Epithelial cell of esophagus (primary cell): ENCODE measurements around the gene NCF4.

ENCODE experiments used
- DNase-seq: peaks from one replicate; pipeline ENCODE4 v3.0.0; 2010; ENCODE audit warnings: low read depth
- H3K4me3 ChIP-seq: 2 replicates; pipeline ENCODE4 v1.5.1; 2011; ENCODE audit warnings: mild to moderate bottlenecking, low read length, control low read depth
- TF ChIP-seq, protein P1 (sequence below): IDR thresholded peaks from 2 replicates; pipeline ENCODE4 v1.5.1; 2011; ENCODE audit warnings: low read depth, mild to moderate bottlenecking, low read length, control low read depth, inconsistent platforms; ENCODE audit not compliant: insufficient read depth; ENCODE audit errors: missing control alignments

The NCF4 gene

DNA sequence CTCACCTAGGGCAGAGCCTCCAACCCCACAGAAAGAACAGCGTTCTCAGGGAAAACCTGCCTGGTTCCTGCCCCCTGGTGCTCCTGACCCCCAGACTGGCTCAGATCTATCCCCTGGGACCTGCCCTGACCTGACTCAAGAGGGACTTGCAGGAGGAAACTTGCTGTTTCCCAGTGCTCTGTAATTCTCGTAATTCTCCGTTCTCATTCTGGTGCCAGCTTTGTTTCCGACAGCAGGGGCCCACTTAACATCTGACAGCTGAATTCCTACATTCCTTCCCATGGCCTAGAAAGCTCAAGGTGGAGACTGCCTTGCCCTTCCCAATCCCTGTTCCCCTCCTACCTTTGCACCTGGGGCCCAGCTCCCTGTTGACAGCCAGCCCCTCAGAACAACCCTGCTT, 40.1 kb downstream of the NCF4 start:
- H3K4me3 ChIP-seq, result no peak overlapping the region
- DNase-seq, result no peak
- TF ChIP-seq, protein P1, sequence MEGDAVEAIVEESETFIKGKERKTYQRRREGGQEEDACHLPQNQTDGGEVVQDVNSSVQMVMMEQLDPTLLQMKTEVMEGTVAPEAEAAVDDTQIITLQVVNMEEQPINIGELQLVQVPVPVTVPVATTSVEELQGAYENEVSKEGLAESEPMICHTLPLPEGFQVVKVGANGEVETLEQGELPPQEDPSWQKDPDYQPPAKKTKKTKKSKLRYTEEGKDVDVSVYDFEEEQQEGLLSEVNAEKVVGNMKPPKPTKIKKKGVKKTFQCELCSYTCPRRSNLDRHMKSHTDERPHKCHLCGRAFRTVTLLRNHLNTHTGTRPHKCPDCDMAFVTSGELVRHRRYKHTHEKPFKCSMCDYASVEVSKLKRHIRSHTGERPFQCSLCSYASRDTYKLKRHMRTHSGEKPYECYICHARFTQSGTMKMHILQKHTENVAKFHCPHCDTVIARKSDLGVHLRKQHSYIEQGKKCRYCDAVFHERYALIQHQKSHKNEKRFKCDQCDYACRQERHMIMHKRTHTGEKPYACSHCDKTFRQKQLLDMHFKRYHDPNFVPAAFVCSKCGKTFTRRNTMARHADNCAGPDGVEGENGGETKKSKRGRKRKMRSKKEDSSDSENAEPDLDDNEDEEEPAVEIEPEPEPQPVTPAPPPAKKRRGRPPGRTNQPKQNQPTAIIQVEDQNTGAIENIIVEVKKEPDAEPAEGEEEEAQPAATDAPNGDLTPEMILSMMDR, result no peak

DNA sequence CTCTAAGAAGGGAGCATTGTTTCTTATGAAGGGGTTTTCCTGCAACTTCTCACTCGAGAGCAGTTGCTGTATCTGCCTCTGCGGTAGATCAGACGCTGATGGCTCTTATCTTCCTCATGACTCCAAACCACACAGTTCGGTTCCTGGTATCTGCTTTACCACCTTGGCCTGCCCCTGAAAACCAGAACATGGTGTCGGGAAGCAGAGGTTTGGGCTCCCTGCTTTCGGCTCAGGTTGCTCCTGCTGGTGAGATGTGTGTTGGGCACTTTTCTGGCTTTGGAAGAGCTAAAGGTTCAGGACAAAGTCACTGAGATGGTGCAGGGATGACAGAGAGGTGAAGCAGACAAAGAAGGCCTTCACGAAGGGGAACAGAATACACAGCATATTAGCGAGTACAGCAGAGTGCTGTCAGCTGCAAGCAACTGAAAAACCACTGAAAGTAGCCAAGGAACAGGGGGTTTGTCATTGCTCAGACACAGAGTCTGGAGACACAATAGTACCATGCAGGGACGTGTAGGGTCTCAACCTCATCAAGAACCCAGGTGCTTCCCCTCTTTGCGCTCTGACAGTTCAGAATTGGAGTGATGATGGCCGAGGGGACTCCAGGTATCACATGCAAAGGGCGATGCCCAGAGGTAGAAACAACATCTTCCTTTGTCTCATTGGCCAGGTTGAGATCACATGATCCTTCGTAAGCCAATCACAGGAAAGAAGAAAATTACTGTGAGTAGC, 40.8 kb downstream of the NCF4 start:
- DNase-seq, result no peak
- TF ChIP-seq, protein P1, result no peak
- H3K4me3 ChIP-seq, result no peak overlapping the region

DNA sequence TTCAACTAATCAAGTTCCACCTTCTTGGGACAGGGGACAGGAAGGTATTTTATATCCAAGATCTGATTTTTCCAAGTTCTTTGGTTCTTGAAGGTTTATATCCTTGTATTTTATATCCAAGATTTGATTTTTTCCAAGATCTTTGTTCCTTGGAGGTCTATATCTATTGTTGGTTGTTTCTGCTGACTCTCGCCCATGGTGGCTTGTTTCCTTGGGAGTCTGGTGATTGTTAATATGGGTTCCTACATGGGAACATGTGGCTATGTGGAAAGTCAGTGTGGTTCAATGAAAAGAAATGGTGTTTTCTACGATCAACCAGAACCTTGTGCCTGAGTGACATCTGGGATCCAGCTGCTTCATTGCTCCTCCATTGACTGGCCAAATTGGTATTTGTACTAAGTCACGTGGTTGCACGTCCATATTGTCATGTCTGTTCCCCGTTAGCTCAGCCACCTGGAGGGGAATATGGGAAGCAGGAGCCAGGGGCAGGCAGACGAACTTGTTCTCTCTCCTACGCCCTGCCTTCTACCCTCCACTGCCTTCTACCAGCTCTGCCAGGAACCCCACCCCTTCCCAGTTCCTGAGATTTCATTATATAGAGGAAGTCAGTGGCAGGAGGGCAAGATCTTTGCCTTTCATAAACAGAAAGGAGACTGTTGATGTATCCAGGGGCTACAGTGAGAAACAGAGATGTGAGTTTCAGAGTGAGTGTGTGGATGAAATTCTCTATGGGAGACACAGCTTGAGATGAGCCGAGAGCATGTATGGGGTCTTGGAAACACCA, 41.5 kb downstream of the NCF4 start:
- no peak overlapping the region for H3K4me3 ChIP-seq
- TF ChIP-seq, protein P1, result no peak
- no peak for DNase-seq

DNA sequence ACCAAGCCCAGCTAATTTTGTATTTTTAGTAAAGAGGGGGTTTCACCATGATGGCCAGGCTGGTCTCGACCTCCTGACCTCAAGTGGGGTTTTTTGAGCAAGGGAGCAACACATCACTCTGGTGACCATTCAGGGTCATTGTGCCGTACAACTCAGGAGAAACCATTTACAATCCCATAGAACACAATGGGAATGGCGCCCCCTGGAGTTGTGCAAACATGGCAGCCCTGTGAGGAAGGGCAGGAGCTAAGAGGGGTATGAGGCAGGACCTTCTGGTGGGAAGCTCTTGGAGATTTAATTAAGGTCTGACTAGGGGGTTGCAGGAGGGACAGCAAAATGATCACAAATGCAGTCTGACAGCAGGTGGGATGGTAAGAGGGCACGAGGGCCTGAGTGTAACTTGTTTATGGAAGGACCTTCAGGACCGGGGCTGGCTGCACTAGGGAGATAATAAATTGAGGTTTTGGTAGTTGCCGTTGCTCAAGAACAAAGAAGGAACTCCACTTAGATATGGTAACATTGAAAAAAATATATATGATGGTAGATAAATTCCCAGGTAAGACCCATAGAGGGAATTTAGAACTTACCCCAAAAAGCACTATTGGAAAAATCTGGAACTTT, 43.6 kb downstream of the NCF4 start:
- TF ChIP-seq, protein P1, result peak; percentile 11
- H3K4me3 ChIP-seq, result no peak overlapping the region
- no peak for DNase-seq

- no peak for DNase-seq
- H3K4me3 ChIP-seq, result no peak overlapping the region
- TF ChIP-seq, protein P1, result no peak
These were observed 46.7 kb downstream of the NCF4 start for GRCh38 chr22:36907253-36908195.

DNA sequence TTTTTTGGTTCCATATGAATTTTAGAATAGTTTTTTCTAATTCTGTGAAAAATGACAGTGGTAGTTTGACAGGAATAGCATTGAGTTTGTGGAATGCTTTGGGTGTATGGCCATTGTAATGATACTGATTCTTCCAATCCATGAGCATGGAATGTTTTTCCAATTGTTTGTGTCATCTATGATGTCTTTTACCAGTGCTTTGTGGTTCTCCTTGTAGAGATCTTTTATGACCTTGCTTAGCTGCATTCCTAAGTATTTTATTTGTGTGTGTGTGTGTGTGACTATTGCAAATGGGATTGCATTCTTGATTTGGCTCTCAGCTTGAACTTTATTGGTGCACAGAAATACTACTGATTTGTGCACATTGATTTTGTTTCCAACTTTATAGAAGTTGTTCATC, 49.7 kb downstream of the NCF4 start:
- TF ChIP-seq, protein P1, result no peak
- DNase-seq, result no peak
- no peak overlapping the region for H3K4me3 ChIP-seq
